OCI-M1 (cell line): ENCODE data around the gene MYH7B.

Experiments used
- DNase-seq: peaks from one replicate; lab custom pipeline; 2025; lab: John Stamatoyannopoulos, UW

MYH7B gene

GRCh38 chr20:34992751-34993417 lies 37.2 kb downstream of the MYH7B start:
- no peak for DNase-seq

GRCh38 chr20:34993941-34994508 lies 38.4 kb downstream of the MYH7B start:
- DNase-seq = no peak

GRCh38 chr20:34994509-34995131 lies 39.0 kb downstream of the MYH7B start:
- DNase-seq = no peak

GRCh38 chr20:34995192-34995591 lies 39.5 kb downstream of the MYH7B start:
- no peak for DNase-seq

GRCh38 chr20:34995696-34996095 lies 40.0 kb downstream of the MYH7B start:
- DNase-seq = no peak

- no peak for DNase-seq
Observed at GRCh38 chr20:34996243-34997028, 40.8 kb downstream of the MYH7B start.

- DNase-seq = no peak
Observed at GRCh38 chr20:34997131-34997561, 41.5 kb downstream of the MYH7B start.

GRCh38 chr20:34997774-34998173 lies 42.1 kb downstream of the MYH7B start:
- DNase-seq = no peak

GRCh38 chr20:34998331-34998950 lies 42.8 kb downstream of the MYH7B start:
- DNase-seq = no peak

- DNase-seq = no peak
Observed at GRCh38 chr20:34999021-34999451, 43.4 kb downstream of the MYH7B start.

- DNase-seq = no peak
Observed at GRCh38 chr20:34999782-35000181, 44.1 kb downstream of the MYH7B start.

GRCh38 chr20:35000311-35000921 lies 44.7 kb downstream of the MYH7B start:
- no peak for DNase-seq

GRCh38 chr20:35000922-35001595 lies 45.4 kb downstream of the MYH7B start:
- DNase-seq = no peak

- DNase-seq = no peak
Observed at GRCh38 chr20:35001596-35002362, 46.1 kb downstream of the MYH7B start.

- no peak for DNase-seq
Observed at GRCh38 chr20:35002426-35003210, 47.0 kb downstream of the MYH7B start.

GRCh38 chr20:35003211-35004031 lies 47.8 kb downstream of the MYH7B start:
- DNase-seq = no peak

GRCh38 chr20:35004051-35004725 lies 48.5 kb downstream of the MYH7B start:
- no peak for DNase-seq
